GM18873 (cell line): ENCODE measurements around the gene FOXO3B.
"Not testable (repeated sequence)": the region's sequence is repeated elsewhere in the genome, so short reads cannot be mapped to it uniquely, and the experiment has no call there.

Experiments
- ATAC-seq: cut with Tn5 transposase; IDR thresholded peaks from one replicate; pipeline ENCODE4 v1.9.1; 2021; ENCODE audit warnings: mild to moderate bottlenecking, moderate library complexity, moderate number of reproducible peaks; ENCODE audit not compliant: unreplicated experiment, low FRiP score

FOXO3B gene

GRCh38 chr17:18681767-18682571 lies at the start of gene FOXO3B:
Gene FOXO3B (minus strand): TSS chr17:18682314. CDS start chr17:18681651, 663 bp downstream.
- peak; percentile 59 for ATAC-seq

- ATAC-seq: not testable (repeated sequence)
These were observed 41.4 kb upstream of the FOXO3B start for GRCh38 chr17:18723509-18723908.

GRCh38 chr17:18722612-18723011 lies 40.5 kb upstream of the FOXO3B start:
- ATAC-seq: not testable (repeated sequence)

GRCh38 chr17:18721775-18722547 lies 39.8 kb upstream of the FOXO3B start:
- ATAC-seq: not testable (repeated sequence)

GRCh38 chr17:18719428-18720110 lies 37.5 kb upstream of the FOXO3B start:
- not testable (repeated sequence) for ATAC-seq

GRCh38 chr17:18718643-18719427 lies 36.7 kb upstream of the FOXO3B start:
- ATAC-seq: not testable (repeated sequence)

- not testable (repeated sequence) for ATAC-seq
These were observed 30.4 kb upstream of the FOXO3B start for GRCh38 chr17:18712354-18712999.

- ATAC-seq: not testable (repeated sequence)
These were observed 26.1 kb upstream of the FOXO3B start for GRCh38 chr17:18708215-18708614.

- not testable (repeated sequence) for ATAC-seq
These were observed 23.8 kb upstream of the FOXO3B start for GRCh38 chr17:18705955-18706354.

GRCh38 chr17:18698473-18699103 lies 16.5 kb upstream of the FOXO3B start:
- not testable (repeated sequence) for ATAC-seq

- ATAC-seq: not testable (repeated sequence)
These were observed 13.0 kb upstream of the FOXO3B start for GRCh38 chr17:18695143-18695542.

- ATAC-seq: not testable (repeated sequence)
These were observed 554 bp upstream of the FOXO3B start for GRCh38 chr17:18682668-18683067.

GRCh38 chr17:18677381-18677780 lies 4.7 kb downstream of the FOXO3B start:
- ATAC-seq: not testable (repeated sequence)

GRCh38 chr17:18676928-18677327 lies 5.2 kb downstream of the FOXO3B start:
- not testable (repeated sequence) for ATAC-seq

- ATAC-seq: not testable (repeated sequence)
These were observed 9.5 kb downstream of the FOXO3B start for GRCh38 chr17:18672395-18673227.

- not testable (repeated sequence) for ATAC-seq
These were observed 13.5 kb downstream of the FOXO3B start for GRCh38 chr17:18668625-18669024.

- not testable (repeated sequence) for ATAC-seq
These were observed 14.6 kb downstream of the FOXO3B start for GRCh38 chr17:18667535-18667934.

- not testable (repeated sequence) for ATAC-seq
These were observed 15.8 kb downstream of the FOXO3B start for GRCh38 chr17:18666326-18666725.
